Measurements from ENCODE around the gene RNF222. TPM values are rescaled to one million over a fixed set of nuclear protein-coding genes. Genes with fewer than 3 reads are reported as not detected.

Gene RNF222
- total RNA-seq, 1 donor from 2014 or later: 2.5 TPM

DNA sequence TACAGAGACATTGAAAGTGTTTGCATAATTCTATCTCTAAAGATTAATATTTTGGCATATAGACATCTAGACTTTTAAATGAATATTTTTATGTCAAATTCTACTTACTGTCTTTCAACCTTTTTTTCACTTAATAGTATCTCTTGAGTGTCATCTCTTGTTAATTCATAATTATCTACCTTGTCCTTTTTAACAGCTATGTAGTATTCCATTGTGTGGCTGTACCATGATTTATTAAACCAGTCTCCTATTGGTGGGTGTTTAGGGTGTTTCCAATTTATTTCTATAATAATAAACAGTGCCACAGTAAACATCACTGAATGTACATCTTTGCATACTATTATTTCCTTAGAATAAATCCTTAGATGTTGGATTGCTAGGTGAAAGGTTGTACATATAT lies 16.3 kb upstream of the RNF222 start:
- intact Hi-C loops (cut with DNase I): loop anchor here (10.0 kb wide), 1 partner anchor 331 kb away; the partner anchor contains the start of gene CCDC42
- no peak for DNase-seq (ENCODE audit: extremely low spot score in 2 of 2)

DNA sequence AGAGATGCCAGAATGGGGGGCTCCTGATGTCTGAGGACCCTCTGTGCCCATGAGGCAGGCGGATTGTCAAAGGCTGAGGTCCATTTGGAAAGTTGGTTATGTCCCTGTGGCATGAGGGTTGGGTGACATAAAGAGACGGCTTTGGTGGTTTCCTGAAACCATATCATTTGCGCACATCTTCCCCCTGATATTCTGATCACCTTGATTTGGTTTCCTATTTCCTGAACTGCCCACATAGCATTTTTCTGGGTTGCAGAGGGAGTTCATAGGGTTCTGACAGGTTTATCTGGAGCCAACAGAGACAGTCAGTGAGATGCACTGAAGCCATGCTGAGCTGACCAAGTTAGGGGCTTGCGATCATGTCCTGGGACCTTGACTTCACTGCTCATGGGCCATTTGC lies 15.7 kb upstream of the RNF222 start:
- intact Hi-C loops (cut with DNase I): loop anchor here (10.0 kb wide), 1 partner anchor 331 kb away; the partner anchor contains the start of gene CCDC42
- Histone ChIP-seq H3K36me3 (no peaks in the 10 kb centered on the region), H3K9me3 (no peaks in the 10 kb centered on the region), H3K4me1 (peaks cover 9% of the 10 kb centered on the region), H3K27ac (no peak overlapping the region), H3K4me3 (no peak overlapping the region), H3K27me3 (no peaks in the 10 kb centered on the region)
- TF ChIP-seq POLR2AphosphoS5 (IDR thresholded peaks at IDR 0.05; ENCODE audit: insufficient read depth in 1 of 2, low read depth in 1 of 2) (no peak), POLR2A (IDR thresholded peaks at IDR 0.05) (no peak)
- TF ChIP-seq, protein P1, sequence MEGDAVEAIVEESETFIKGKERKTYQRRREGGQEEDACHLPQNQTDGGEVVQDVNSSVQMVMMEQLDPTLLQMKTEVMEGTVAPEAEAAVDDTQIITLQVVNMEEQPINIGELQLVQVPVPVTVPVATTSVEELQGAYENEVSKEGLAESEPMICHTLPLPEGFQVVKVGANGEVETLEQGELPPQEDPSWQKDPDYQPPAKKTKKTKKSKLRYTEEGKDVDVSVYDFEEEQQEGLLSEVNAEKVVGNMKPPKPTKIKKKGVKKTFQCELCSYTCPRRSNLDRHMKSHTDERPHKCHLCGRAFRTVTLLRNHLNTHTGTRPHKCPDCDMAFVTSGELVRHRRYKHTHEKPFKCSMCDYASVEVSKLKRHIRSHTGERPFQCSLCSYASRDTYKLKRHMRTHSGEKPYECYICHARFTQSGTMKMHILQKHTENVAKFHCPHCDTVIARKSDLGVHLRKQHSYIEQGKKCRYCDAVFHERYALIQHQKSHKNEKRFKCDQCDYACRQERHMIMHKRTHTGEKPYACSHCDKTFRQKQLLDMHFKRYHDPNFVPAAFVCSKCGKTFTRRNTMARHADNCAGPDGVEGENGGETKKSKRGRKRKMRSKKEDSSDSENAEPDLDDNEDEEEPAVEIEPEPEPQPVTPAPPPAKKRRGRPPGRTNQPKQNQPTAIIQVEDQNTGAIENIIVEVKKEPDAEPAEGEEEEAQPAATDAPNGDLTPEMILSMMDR (IDR thresholded peaks at IDR 0.05): no peak
- DNase-seq (ENCODE audit: extremely low spot score in 2 of 2): no peak

More for the DNA sequence above, 16.3 kb upstream of the RNF222 start:
- Histone ChIP-seq H3K27me3 (no peaks in the 10 kb centered on the region), H3K4me1 (peaks cover 9% of the 10 kb centered on the region), H3K36me3 (no peaks in the 10 kb centered on the region), H3K9me3 (no peaks in the 10 kb centered on the region), H3K27ac (no peak overlapping the region), H3K4me3 (no peak overlapping the region)
- TF ChIP-seq POLR2A (IDR thresholded peaks at IDR 0.05) (no peak), POLR2AphosphoS5 (IDR thresholded peaks at IDR 0.05; ENCODE audit: insufficient read depth in 1 of 2, low read depth in 1 of 2) (no peak)
- TF ChIP-seq, protein P1 (IDR thresholded peaks at IDR 0.05): no peak

DNA sequence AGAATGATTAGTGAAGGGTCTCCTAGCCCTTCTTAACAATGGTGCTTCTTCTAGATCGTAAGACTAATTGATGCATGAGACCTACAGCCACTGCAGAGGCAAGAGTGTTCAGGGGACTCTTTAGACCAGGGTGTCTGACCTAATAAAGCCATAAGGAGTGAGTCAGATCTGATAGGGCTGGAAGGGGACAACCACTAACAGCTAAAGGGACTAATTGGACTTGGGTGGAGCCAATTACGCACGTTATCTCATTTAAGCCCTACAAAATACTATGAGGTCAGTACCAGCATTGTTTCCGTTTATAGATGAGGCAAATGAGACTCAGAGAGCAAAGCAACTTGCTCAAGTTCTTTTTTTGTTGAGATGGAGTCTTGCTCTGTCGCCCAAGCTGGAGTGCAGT lies 14.5 kb upstream of the RNF222 start:
- Histone ChIP-seq H3K9me3 (no peaks in the 10 kb centered on the region), H3K4me3 (no peak overlapping the region), H3K36me3 (no peaks in the 10 kb centered on the region), H3K27me3 (no peaks in the 10 kb centered on the region), H3K27ac (no peak overlapping the region), H3K4me1 (peaks cover 9% of the 10 kb centered on the region)
- TF ChIP-seq, protein P1 (IDR thresholded peaks at IDR 0.05): no peak
- no peak for TF ChIP-seq POLR2AphosphoS5 (IDR thresholded peaks at IDR 0.05; ENCODE audit: insufficient read depth in 1 of 2, low read depth in 1 of 2)
- no peak for TF ChIP-seq POLR2A (IDR thresholded peaks at IDR 0.05)
- intact Hi-C loops (cut with DNase I): loop anchor here (10.0 kb wide), 1 partner anchor 333 kb away; the partner anchor contains the start of gene CCDC42
- DNase-seq (ENCODE audit: extremely low spot score in 2 of 2): no peak

DNA sequence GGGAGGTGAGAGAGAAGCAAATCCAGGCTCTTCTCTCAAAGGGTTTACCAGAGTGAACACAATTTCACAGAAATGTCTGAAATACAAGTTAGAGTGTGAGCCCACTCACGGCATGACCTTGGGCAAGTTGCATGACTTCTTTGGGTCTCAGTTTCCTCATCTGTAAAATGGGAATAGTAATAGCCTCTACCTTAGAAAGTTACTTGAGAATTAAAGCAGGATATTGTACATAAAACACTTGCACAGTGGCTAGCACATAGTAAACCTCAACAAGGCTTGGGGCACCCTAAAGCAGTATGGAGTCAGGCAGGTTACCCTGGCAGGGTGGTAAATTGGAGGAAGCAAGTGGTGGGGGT lies 13.2 kb upstream of the RNF222 start:
- H3K36me3 ChIP-seq: no peaks in the 10 kb centered on the region
- H3K9me3 ChIP-seq: no peaks in the 10 kb centered on the region
- TF ChIP-seq POLR2A (IDR thresholded peaks at IDR 0.05) (no peak), POLR2AphosphoS5 (IDR thresholded peaks at IDR 0.05; ENCODE audit: insufficient read depth in 1 of 2, low read depth in 1 of 2) (no peak)
- TF ChIP-seq, protein P1 (IDR thresholded peaks at IDR 0.05): no peak
- no peak overlapping the region for H3K4me3 ChIP-seq
- H3K27ac ChIP-seq: no peak overlapping the region
- H3K4me1 ChIP-seq: peaks cover 9% of the 10 kb centered on the region
- H3K27me3 ChIP-seq: no peaks in the 10 kb centered on the region
- no peak for DNase-seq (ENCODE audit: extremely low spot score in 2 of 2)
- intact Hi-C loops (cut with DNase I): loop anchor here (10.0 kb wide), 1 partner anchor 334 kb away; the partner anchor contains the start of gene CCDC42
